Fibroblast of lung (primary cell): Measurements from ENCODE around the gene STK35. TPM values are rescaled to one million over a fixed set of nuclear protein-coding genes. Genes with fewer than 3 reads are reported as not detected.
"Not testable (repeated sequence)": the region's sequence is repeated elsewhere in the genome, so short reads cannot be mapped to it uniquely, and the experiment has no call there.

ENCODE experiments used
- DNase-seq, 2 donors: peaks; one replicate each; pipeline versions ENCODE4 v3.0.0 to v3.0.0-alpha.2; 2010; ENCODE audit warnings: low read depth in 2 of 2
- H2AFZ ChIP-seq: 2 replicates; pipeline ENCODE4 v1.5.1; 2012; ENCODE audit warnings: low read length, control low read depth, inconsistent platforms
- H3K27ac ChIP-seq: 2 replicates; pipeline ENCODE4 v1.5.1; 2011; ENCODE audit warnings: low read length, control low read depth; ENCODE audit not compliant: insufficient read depth
- H3K27me3 ChIP-seq: 2 replicates; pipeline ENCODE4 v1.5.1; 2011; ENCODE audit warnings: mild to moderate bottlenecking, low read length; ENCODE audit not compliant: control insufficient read depth, insufficient read depth
- H3K36me3 ChIP-seq: 2 replicates; pipeline ENCODE4 v1.5.1; 2011; ENCODE audit warnings: low read length; ENCODE audit not compliant: control insufficient read depth, insufficient read depth
- H3K4me1 ChIP-seq: 2 replicates; pipeline ENCODE4 v1.5.1; 2011; ENCODE audit warnings: low read length; ENCODE audit not compliant: control insufficient read depth, insufficient read depth; ENCODE audit errors: extremely low read depth
- H3K4me2 ChIP-seq: 2 replicates; pipeline ENCODE4 v1.5.1; 2011; ENCODE audit warnings: low read length, control low read depth; ENCODE audit not compliant: insufficient read depth; ENCODE audit errors: extremely low read depth
- H3K4me3 ChIP-seq, 4 experiments: fragments of 200-600 bp in 1 of 4; sonication (generic) in 1 of 4; replicated peaks in 1 of 4; 2 replicates each; pipeline ENCODE4 v1.5.1; 2011 to 2016; ENCODE audit warnings: low read length in 4 of 4, low read depth in 3 of 4, mild to moderate bottlenecking in 3 of 4, control low read depth in 2 of 4, inconsistent platforms in 1 of 4, mixed read lengths in 1 of 4; ENCODE audit not compliant: insufficient read depth in 1 of 4; ENCODE audit errors: control extremely low read depth in 1 of 4
- H3K79me2 ChIP-seq: 2 replicates; pipeline ENCODE4 v1.5.1; 2012; ENCODE audit warnings: mild to moderate bottlenecking, low read length, inconsistent platforms; ENCODE audit not compliant: control insufficient read depth, insufficient read depth
- H3K9ac ChIP-seq: 2 replicates; pipeline ENCODE4 v1.5.1; 2011; ENCODE audit warnings: mild to moderate bottlenecking, low read length, control low read depth; ENCODE audit not compliant: insufficient read depth
- H3K9me3 ChIP-seq: 2 replicates; pipeline ENCODE4 v1.5.1; 2012; ENCODE audit warnings: low read depth, low read length; ENCODE audit not compliant: control insufficient read depth, insufficient read depth
- H4K20me1 ChIP-seq: 2 replicates; pipeline ENCODE4 v1.5.1; 2011; ENCODE audit warnings: low read length; ENCODE audit not compliant: control insufficient read depth, insufficient read depth; ENCODE audit errors: extremely low read depth
- EZH2 ChIP-seq: IDR thresholded peaks from 2 replicates; pipeline ENCODE4 v1.5.1; 2012; ENCODE audit warnings: low read length, control low read depth, mild to moderate bottlenecking; ENCODE audit errors: missing control alignments
- polyA plus RNA-seq, 2 donors: library from polyadenylated mRNA; depleted of rRNA in 1 of 2; stranded (reverse) in 1 of 2; unstranded in 1 of 2; fragments of >200 nt; gene quantifications; 2 replicates each; pipeline ENCODE4 v1.2.1, GENCODE V29; 2011 to 2012; ENCODE audit warnings: missing spikeins in 1 of 2
- total RNA-seq: library from RNA; depleted of rRNA; stranded (reverse); fragments of >200 nt; gene quantifications from 2 replicates; pipeline ENCODE4 v1.2.1, GENCODE V29; 2014
- TF ChIP-seq, protein P1 (sequence below), 2 donors: IDR thresholded peaks in 1 of 2; conservative IDR thresholded peaks in 1 of 2; 1 replicate in 1 of 2; 2 replicates in 1 of 2; pipeline ENCODE4 v1.5.1; 2011 to 2012; ENCODE audit warnings: low read length in 2 of 2, control low read depth in 1 of 2, inconsistent platforms in 1 of 2, low read depth in 1 of 2, mild to moderate bottlenecking in 1 of 2

The STK35 gene
- total and polyA plus RNA-seq, 2 donors (not counting 1 experiment from before 2014, with no cell fraction given), result 8.5 to 14.4 TPM

DNA sequence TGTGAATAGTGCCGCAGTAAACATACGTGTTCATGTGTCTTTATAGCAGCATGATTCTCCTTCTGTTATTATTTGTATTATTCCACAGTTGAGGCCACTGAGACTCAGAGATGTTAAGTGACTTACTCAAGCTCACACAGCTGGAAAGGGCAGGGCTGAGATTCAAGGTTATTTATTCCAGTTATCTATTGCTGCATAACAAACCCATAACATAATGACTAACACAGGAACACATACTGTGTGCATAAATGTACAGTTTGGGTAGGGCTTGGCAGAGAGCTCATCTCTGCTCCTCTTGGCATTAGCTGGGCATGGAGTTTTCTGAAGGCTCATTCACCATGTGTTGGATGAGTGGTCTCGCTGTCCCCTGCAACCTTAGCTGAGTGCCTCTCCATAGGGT lies 68.8 kb downstream of the STK35 start:
- H3K4me3 ChIP-seq, result no peak overlapping the region
- no peaks in the 10 kb centered on the region for H4K20me1 ChIP-seq
- H3K27me3 ChIP-seq, result peaks cover 4% of the 10 kb centered on the region
- no peak overlapping the region for H3K27ac ChIP-seq
- no peaks in the 10 kb centered on the region for H3K36me3 ChIP-seq
- no peaks in the 10 kb centered on the region for H3K79me2 ChIP-seq
- no peak for DNase-seq
- TF ChIP-seq, protein P1, sequence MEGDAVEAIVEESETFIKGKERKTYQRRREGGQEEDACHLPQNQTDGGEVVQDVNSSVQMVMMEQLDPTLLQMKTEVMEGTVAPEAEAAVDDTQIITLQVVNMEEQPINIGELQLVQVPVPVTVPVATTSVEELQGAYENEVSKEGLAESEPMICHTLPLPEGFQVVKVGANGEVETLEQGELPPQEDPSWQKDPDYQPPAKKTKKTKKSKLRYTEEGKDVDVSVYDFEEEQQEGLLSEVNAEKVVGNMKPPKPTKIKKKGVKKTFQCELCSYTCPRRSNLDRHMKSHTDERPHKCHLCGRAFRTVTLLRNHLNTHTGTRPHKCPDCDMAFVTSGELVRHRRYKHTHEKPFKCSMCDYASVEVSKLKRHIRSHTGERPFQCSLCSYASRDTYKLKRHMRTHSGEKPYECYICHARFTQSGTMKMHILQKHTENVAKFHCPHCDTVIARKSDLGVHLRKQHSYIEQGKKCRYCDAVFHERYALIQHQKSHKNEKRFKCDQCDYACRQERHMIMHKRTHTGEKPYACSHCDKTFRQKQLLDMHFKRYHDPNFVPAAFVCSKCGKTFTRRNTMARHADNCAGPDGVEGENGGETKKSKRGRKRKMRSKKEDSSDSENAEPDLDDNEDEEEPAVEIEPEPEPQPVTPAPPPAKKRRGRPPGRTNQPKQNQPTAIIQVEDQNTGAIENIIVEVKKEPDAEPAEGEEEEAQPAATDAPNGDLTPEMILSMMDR (conservative IDR thresholded peaks at IDR 0.05 in 1 of 2, IDR thresholded peaks at IDR 0.05 in 1 of 2; ENCODE audit: low read depth in 1 of 2, low read length in 2 of 2), result no peak
- no peak for TF ChIP-seq EZH2
- H3K9me3 ChIP-seq, result no peaks in the 10 kb centered on the region
- no peaks in the 10 kb centered on the region for H3K4me1 ChIP-seq
- no peak overlapping the region for H3K9ac ChIP-seq
- no peak overlapping the region for H2AFZ ChIP-seq
- no peak overlapping the region for H3K4me2 ChIP-seq

DNA sequence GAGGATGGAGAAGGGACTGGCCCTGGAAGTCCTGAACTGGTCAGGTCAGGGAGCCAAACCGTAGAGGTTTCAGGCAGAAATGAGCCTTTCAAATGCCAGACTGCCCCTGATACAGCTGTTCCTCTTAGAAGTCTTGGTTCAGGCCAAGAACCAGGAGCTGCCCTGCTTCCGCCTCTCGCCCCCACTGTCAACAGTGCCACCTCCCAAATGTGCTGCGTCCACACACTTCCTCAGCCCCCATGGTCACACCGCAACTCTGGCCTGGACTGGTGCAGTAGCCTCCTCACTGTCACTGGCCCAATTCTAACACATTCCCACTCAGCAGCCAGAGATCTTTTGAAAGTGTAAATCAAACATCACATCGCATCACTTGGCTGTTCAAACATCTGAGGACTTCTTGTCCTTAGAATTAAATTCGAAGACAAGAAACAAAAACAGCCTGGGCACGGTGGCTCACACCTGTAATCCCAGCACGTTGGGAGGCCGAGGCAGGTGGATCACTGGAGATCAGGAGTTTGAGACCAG lies 69.7 kb downstream of the STK35 start:
- H3K36me3 ChIP-seq, result no peaks in the 10 kb centered on the region
- no peaks in the 10 kb centered on the region for H3K4me1 ChIP-seq
- H3K27me3 ChIP-seq, result peaks cover 4% of the 10 kb centered on the region
- no peak for DNase-seq
- no peak overlapping the region for H3K9ac ChIP-seq
- no peak for TF ChIP-seq EZH2
- TF ChIP-seq, protein P1 (conservative IDR thresholded peaks at IDR 0.05 in 1 of 2, IDR thresholded peaks at IDR 0.05 in 1 of 2; ENCODE audit: low read depth in 1 of 2, low read length in 2 of 2), result no peak
- H2AFZ ChIP-seq, result no peak overlapping the region
- H3K27ac ChIP-seq, result no peak overlapping the region
- no peaks in the 10 kb centered on the region for H3K9me3 ChIP-seq
- H3K4me2 ChIP-seq, result no peak overlapping the region
- H3K79me2 ChIP-seq, result no peaks in the 10 kb centered on the region
- H4K20me1 ChIP-seq, result no peaks in the 10 kb centered on the region
- H3K4me3 ChIP-seq, result no peak overlapping the region

DNA sequence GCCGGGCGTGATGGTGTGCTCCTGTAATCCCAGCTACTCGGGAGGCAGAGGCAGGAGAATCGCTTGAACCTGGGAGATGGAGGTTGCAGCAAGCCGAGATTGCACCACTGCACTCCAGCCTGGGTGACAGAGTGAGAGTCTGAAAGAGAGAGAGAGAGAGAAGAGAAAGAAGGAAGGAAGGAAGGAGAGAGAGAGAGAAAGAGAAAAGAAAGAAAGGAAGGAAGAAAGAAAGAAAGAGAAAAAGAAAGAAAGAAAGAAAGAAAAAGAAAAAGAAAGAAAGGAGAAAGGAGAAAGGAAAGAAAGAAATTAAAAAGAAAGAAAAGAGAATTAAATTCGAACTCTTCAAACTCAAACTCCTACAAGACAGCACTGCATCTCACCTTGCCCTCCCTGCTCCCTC lies 70.2 kb downstream of the STK35 start:
- H3K4me3 ChIP-seq, H3K4me1 ChIP-seq, H3K36me3 ChIP-seq: not testable (repeated sequence)

More for the DNA sequence above, 70.2 kb downstream of the STK35 start:
- not testable (repeated sequence) for H3K9me3 ChIP-seq, H3K79me2 ChIP-seq, DNase-seq, H3K4me2 ChIP-seq, H3K27ac ChIP-seq, H3K27me3 ChIP-seq, H2AFZ ChIP-seq, H3K9ac ChIP-seq, H4K20me1 ChIP-seq
